NCI-H146 treated with DMSO at 0.1 percent for 48 hours (cell line): ENCODE data around the gene BRAF.
A peak's percentile ranks its signal among the peaks of the same experiment; 100 is the strongest.
"Not testable (repeated sequence)": the region's sequence is repeated elsewhere in the genome, so short reads cannot be mapped to it uniquely, and the experiment has no call there.

ENCODE experiments used
- DNase-seq: peaks from one replicate; lab custom pipeline; 2025; ENCODE audit not compliant: unreplicated experiment; lab: John Stamatoyannopoulos, UW

Gene BRAF

GRCh38 chr7:140719721-140720120, 205.0 kb downstream of the BRAF start:
- no peak for DNase-seq

GRCh38 chr7:140714331-140715040, 210.2 kb downstream of the BRAF start:
- DNase-seq = no peak

- DNase-seq = not testable (repeated sequence)
Measured at GRCh38 chr7:140712392-140712791, 212.3 kb downstream of the BRAF start.

- DNase-seq = not testable (repeated sequence)
Measured at GRCh38 chr7:140708764-140709163, 216.0 kb downstream of the BRAF start.

- no peak for DNase-seq
Measured at GRCh38 chr7:140707132-140707531, 217.6 kb downstream of the BRAF start.

- DNase-seq = no peak
Measured at GRCh38 chr7:140704205-140704604, 220.5 kb downstream of the BRAF start.

- DNase-seq = no peak
Measured at GRCh38 chr7:140702774-140703173, 222.0 kb downstream of the BRAF start.

GRCh38 chr7:140698477-140698876, 226.3 kb downstream of the BRAF start:
- no peak for DNase-seq

GRCh38 chr7:140697447-140698143, 227.1 kb downstream of the BRAF start:
- DNase-seq = no peak

- DNase-seq = peak; percentile 75
Measured at GRCh38 chr7:140696680-140697446, 227.9 kb downstream of the BRAF start, which contains the start of gene NDUFB2. Gene NDUFB2, plus strand, starts transcription at chr7:140696708. Its CDS starts 37 bp downstream, at chr7:140696745.

- no peak for DNase-seq
Measured at GRCh38 chr7:140696024-140696679, 228.6 kb downstream of the BRAF start.

- no peak for DNase-seq
Measured at GRCh38 chr7:140695381-140695780, 229.3 kb downstream of the BRAF start.

- no peak for DNase-seq
Measured at GRCh38 chr7:140694592-140694991, 230.1 kb downstream of the BRAF start.

GRCh38 chr7:140693849-140694248, 230.9 kb downstream of the BRAF start:
- not testable (repeated sequence) for DNase-seq

GRCh38 chr7:140691376-140692045, 233.2 kb downstream of the BRAF start:
- DNase-seq = no peak

- no peak for DNase-seq
Measured at GRCh38 chr7:140689199-140690152, 235.3 kb downstream of the BRAF start.

GRCh38 chr7:140688341-140688740, 236.4 kb downstream of the BRAF start:
- DNase-seq = no peak

- DNase-seq = no peak
Measured at GRCh38 chr7:140686921-140687320, 237.8 kb downstream of the BRAF start.

GRCh38 chr7:140685407-140686087, 239.2 kb downstream of the BRAF start:
- DNase-seq = no peak
